ENCODE results near the gene TAF10. TPM values are rescaled to one million over a fixed set of nuclear protein-coding genes. Genes with fewer than 3 reads are reported as not detected.

Gene TAF10
- total RNA-seq, 1 experiment from 2014 or later = 51.5 TPM

DNA sequence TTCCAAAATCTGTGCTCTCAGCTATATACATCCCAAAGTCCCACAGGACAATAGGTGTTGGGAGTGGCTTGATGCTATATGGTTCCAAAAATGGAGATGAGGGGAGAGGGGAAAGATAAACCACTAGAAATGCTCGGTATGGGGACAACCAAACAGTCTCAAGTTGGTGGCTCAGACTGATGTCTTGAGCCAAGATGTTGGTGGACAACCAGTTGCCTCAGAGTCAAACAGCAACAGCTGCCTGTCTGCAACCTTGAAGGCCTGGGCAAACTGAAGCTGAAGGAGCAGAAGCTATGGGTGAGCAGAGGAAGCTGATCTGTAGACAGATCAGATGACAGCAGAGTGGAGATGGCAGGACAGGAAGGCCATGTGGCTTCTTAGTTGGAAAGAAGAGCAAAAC is 12.6 kb downstream of the TAF10 start:
- Histone ChIP-seq H3F3A (ENCODE audit: insufficient read depth, low read depth) (no peaks in the 10 kb centered on the region), H3K9me2 (ENCODE audit: insufficient read depth) (no peaks in the 10 kb centered on the region), H4K20me1 (ENCODE audit: insufficient read depth) (no peaks in the 10 kb centered on the region), H2AFZ (no peak overlapping the region), H3K4me2 (no peak overlapping the region), H3K27ac (no peak overlapping the region), H3K9me3 (ENCODE audit: insufficient read depth, low read depth) (no peaks in the 10 kb centered on the region), H3K4me3 (no peak overlapping the region), H3K4me1 (replicated peaks; ENCODE audit: insufficient read depth) (peaks cover 1% of the 10 kb centered on the region; the same call in 1 of the 2 replicates), H3K36me3 (ENCODE audit: low read depth) (0 out of 2 replicates have a peak, but pooled peaks cover 6% of the 10 kb centered on the region), H3K79me2 (ENCODE audit: low read depth) (peaks cover 30% of the 10 kb centered on the region), H3K27me3 (ENCODE audit: insufficient read depth, low read depth) (no peaks in the 10 kb centered on the region)
- intact Hi-C loops (cut with micrococcal nuclease; ENCODE audit: unreplicated experiment) = no loop called here
- ChIA-PET POLR2A (ENCODE audit: unreplicated experiment) (interaction anchor here (0.6 kb wide), 1 partner anchor 81 kb away, joined by 3 read pairs; no protein-coding TSS in a partner anchor), CTCF (no interaction called here)
- no TSS peak for BruUV-seq (replicated peaks)
- TF ChIP-seq, protein P1, sequence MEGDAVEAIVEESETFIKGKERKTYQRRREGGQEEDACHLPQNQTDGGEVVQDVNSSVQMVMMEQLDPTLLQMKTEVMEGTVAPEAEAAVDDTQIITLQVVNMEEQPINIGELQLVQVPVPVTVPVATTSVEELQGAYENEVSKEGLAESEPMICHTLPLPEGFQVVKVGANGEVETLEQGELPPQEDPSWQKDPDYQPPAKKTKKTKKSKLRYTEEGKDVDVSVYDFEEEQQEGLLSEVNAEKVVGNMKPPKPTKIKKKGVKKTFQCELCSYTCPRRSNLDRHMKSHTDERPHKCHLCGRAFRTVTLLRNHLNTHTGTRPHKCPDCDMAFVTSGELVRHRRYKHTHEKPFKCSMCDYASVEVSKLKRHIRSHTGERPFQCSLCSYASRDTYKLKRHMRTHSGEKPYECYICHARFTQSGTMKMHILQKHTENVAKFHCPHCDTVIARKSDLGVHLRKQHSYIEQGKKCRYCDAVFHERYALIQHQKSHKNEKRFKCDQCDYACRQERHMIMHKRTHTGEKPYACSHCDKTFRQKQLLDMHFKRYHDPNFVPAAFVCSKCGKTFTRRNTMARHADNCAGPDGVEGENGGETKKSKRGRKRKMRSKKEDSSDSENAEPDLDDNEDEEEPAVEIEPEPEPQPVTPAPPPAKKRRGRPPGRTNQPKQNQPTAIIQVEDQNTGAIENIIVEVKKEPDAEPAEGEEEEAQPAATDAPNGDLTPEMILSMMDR (conservative IDR thresholded peaks at IDR 0.05) = no peak
- TF ChIP-seq EZH2 (IDR thresholded peaks at IDR 0.05; ENCODE audit: low read depth) = no peak
- no peak for DNase-seq

DNA sequence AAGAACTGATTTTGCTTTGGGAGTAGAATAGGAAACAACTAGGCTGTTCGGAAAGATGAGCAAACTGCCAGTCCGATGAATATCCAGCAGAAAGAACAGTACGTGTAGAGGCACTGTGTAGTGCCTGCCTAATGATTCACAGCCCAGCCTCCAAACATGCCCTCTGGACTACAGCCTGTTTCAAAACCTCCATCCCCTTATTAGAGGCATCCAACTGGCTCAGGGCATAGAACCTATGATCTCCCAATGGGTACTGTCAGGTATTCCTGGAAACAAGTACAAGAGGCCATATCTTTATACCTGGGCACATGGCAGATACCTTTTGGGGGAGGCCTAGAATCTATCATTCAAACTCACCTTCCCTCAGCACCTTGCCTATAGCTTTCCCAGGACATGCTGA is 13.5 kb downstream of the TAF10 start:
- Histone ChIP-seq H3K9me2 (ENCODE audit: insufficient read depth) (no peaks in the 10 kb centered on the region), H3K9me3 (ENCODE audit: insufficient read depth, low read depth) (no peaks in the 10 kb centered on the region), H3F3A (ENCODE audit: insufficient read depth, low read depth) (no peaks in the 10 kb centered on the region), H3K4me2 (no peak overlapping the region), H3K36me3 (ENCODE audit: low read depth) (0 out of 2 replicates have a peak, but pooled peaks cover 6% of the 10 kb centered on the region), H3K4me1 (replicated peaks; ENCODE audit: insufficient read depth) (no peaks in the 10 kb centered on the region; the same call in 1 of the 2 replicates), H2AFZ (no peak overlapping the region), H3K27ac (no peak overlapping the region), H3K4me3 (no peak overlapping the region), H4K20me1 (ENCODE audit: insufficient read depth) (no peaks in the 10 kb centered on the region), H3K27me3 (ENCODE audit: insufficient read depth, low read depth) (no peaks in the 10 kb centered on the region), H3K79me2 (ENCODE audit: low read depth) (peaks cover 22% of the 10 kb centered on the region)
- no peak for DNase-seq
- intact Hi-C loops (cut with micrococcal nuclease; ENCODE audit: unreplicated experiment) = no loop called here
- CTCF ChIA-PET = no interaction called here
- POLR2A ChIA-PET (ENCODE audit: unreplicated experiment) = no interaction called here
- TF ChIP-seq, protein P1 (conservative IDR thresholded peaks at IDR 0.05) = no peak
- no peak for TF ChIP-seq EZH2 (IDR thresholded peaks at IDR 0.05; ENCODE audit: low read depth)
- BruUV-seq (replicated peaks) = no TSS peak

DNA sequence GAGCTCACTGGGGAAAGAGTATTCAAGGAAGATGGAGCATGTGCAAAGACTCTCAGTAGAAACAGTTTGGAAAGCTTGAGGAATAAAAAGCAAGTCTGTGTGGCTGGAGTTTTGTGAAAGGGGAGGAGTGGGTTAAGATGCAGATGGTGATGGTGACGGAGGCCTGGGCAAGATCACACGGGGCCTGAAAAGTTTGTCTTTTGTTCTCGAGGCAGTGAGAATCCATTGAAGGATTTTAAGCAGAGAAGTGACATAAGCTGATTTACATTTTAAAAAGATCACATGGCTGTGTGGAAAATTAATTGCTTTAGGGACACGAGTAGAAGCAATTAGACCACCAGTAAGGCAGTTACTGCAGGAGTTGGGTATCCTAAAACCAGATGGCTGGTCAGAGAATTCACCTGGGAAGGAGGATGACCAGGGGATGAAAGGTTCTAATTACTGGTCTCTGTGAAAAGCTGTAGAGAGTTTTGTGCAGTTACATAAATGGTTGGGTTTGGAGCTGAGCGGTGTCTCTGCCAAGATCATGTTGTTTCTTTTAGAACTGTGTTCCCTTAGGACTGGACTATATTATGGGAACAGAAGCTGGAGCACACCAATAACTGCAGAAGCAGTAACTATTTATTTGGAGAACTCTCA is 15.7 kb downstream of the TAF10 start:
- Histone ChIP-seq H4K20me1 (ENCODE audit: insufficient read depth) (no peaks in the 10 kb centered on the region), H3K36me3 (ENCODE audit: low read depth) (0 out of 2 replicates have a peak, but pooled peaks cover 6% of the 10 kb centered on the region), H3K4me2 (no peak overlapping the region), H3K27me3 (ENCODE audit: insufficient read depth, low read depth) (no peaks in the 10 kb centered on the region), H3K9me2 (ENCODE audit: insufficient read depth) (no peaks in the 10 kb centered on the region), H3K4me3 (no peak overlapping the region), H3F3A (ENCODE audit: insufficient read depth, low read depth) (no peaks in the 10 kb centered on the region), H2AFZ (no peak overlapping the region), H3K27ac (no peak overlapping the region), H3K79me2 (ENCODE audit: low read depth) (peaks cover 2% of the 10 kb centered on the region; the same call in 1 of the 2 replicates), H3K4me1 (replicated peaks; ENCODE audit: insufficient read depth) (no peaks in the 10 kb centered on the region), H3K9me3 (ENCODE audit: insufficient read depth, low read depth) (no peaks in the 10 kb centered on the region)
- POLR2A ChIA-PET (ENCODE audit: unreplicated experiment) = no interaction called here
- intact Hi-C loops (cut with micrococcal nuclease; ENCODE audit: unreplicated experiment) = no loop called here
- no TSS peak for BruUV-seq (replicated peaks)
- CTCF ChIA-PET = no interaction called here
- TF ChIP-seq EZH2 (IDR thresholded peaks at IDR 0.05; ENCODE audit: low read depth) = no peak
- TF ChIP-seq, protein P1 (conservative IDR thresholded peaks at IDR 0.05) = no peak
- DNase-seq = no peak

All from PC-9 (cell line).